Neural progenitor cell (in vitro differentiated cells): Measurements from ENCODE around the gene LMF1. TPM values are rescaled to one million over a fixed set of nuclear protein-coding genes. Genes with fewer than 3 reads are reported as not detected.

Experiments used
- DNase-seq: peaks from one replicate; pipeline ENCODE4 v3.0.0-alpha.2; 2016; ENCODE audit warnings: low spot score
- H2AFZ ChIP-seq: fragments of 200-600 bp; sonication (generic); replicated peaks from 2 replicates; pipeline ENCODE4 v1.6.1; 2016; ENCODE audit warnings: antibody characterized with exemption
- H3F3A ChIP-seq: fragments of 200-600 bp; sonication (generic); 2 replicates; pipeline ENCODE4 v1.6.1; 2016; ENCODE audit warnings: antibody characterized with exemption, low read depth
- H3K27ac ChIP-seq: fragments of 200-600 bp; sonication (generic); 2 replicates; pipeline ENCODE4 v1.5.1; 2016; ENCODE audit warnings: mild to moderate bottlenecking
- H3K27me3 ChIP-seq: fragments of 200-600 bp; sonication (generic); 2 replicates; pipeline ENCODE4 v1.6.1; 2016; ENCODE audit warnings: mild to moderate bottlenecking, moderate library complexity
- H3K36me3 ChIP-seq: fragments of 200-600 bp; sonication (generic); 2 replicates; pipeline ENCODE4 v1.5.1; 2016
- H3K4me1 ChIP-seq: fragments of 200-600 bp; sonication (generic); 2 replicates; pipeline ENCODE4 v1.6.1; 2016; ENCODE audit warnings: mixed run types
- H3K4me2 ChIP-seq: fragments of 200-600 bp; sonication (generic); 2 replicates; pipeline ENCODE4 v1.6.1; 2016
- H3K4me3 ChIP-seq: fragments of 200-600 bp; sonication (generic); 2 replicates; pipeline ENCODE4 v1.5.1; 2016
- H3K79me2 ChIP-seq: fragments of 200-600 bp; sonication (generic); 2 replicates; pipeline ENCODE4 v1.6.1; 2016; ENCODE audit warnings: low read depth
- H3K9ac ChIP-seq: fragments of 200-600 bp; sonication (generic); 2 replicates; pipeline ENCODE4 v1.6.1; 2016
- H3K9me3 ChIP-seq: fragments of 200-600 bp; sonication (generic); 2 replicates; pipeline ENCODE4 v1.5.1; 2016; ENCODE audit warnings: low read depth
- H4K20me1 ChIP-seq: fragments of 200-600 bp; sonication (generic); 2 replicates; pipeline ENCODE4 v1.6.1; 2016; ENCODE audit warnings: low read depth
- H3K27ac Mint-ChIP-seq: 3 replicates; pipeline ENCODE4 v1.8.0; 2021; ENCODE audit warnings: mixed read lengths
- H3K27me3 Mint-ChIP-seq: 2 replicates; pipeline ENCODE4 v1.8.0; 2022; ENCODE audit warnings: low read depth, mild to moderate bottlenecking, inconsistent platforms, moderate library complexity, mixed read lengths; ENCODE audit not compliant: insufficient read depth
- H3K36me3 Mint-ChIP-seq: 3 replicates; pipeline ENCODE4 v1.8.0; 2021; ENCODE audit warnings: mixed read lengths
- H3K4me1 Mint-ChIP-seq: 3 replicates; pipeline ENCODE4 v1.8.0; 2021; ENCODE audit warnings: mixed read lengths
- H3K4me3 Mint-ChIP-seq: 3 replicates; pipeline ENCODE4 v1.8.0; 2021; ENCODE audit warnings: mild to moderate bottlenecking, moderate library complexity, mixed read lengths
- H3K9me3 Mint-ChIP-seq: 3 replicates; pipeline ENCODE4 v1.8.0; 2020; ENCODE audit warnings: mixed read lengths
- CTCF ChIP-seq: fragments of 200-600 bp; sonication (generic); IDR thresholded peaks from 2 replicates; pipeline ENCODE4 v1.5.1; 2017; ENCODE audit warnings: antibody characterized with exemption, mild to moderate bottlenecking
- EZH2 ChIP-seq: fragments of 200-600 bp; sonication (generic); IDR thresholded peaks from 2 replicates; pipeline ENCODE4 v1.6.1; 2017; ENCODE audit warnings: antibody characterized with exemption, mild to moderate bottlenecking, moderate library complexity
- EZH2phosphoT487 ChIP-seq: fragments of 200-600 bp; sonication (generic); IDR thresholded peaks from 2 replicates; pipeline ENCODE4 v1.6.1; 2017; ENCODE audit warnings: antibody characterized with exemption
- total RNA-seq: library from RNA; depleted of rRNA; stranded (reverse); fragments of >200 nt; gene quantifications from 2 replicates; pipeline ENCODE4 v1.2.3, GENCODE V29; 2015; ENCODE audit warnings: low replicate concordance

The LMF1 gene
- total RNA-seq, 1 donor from 2014 or later, result 3.4 TPM

- Mint-ChIP-seq H3K36me3 (peaks cover 8% of the 10 kb centered on the region), H3K4me3 (no peak overlapping the region), H3K4me1 (peaks cover 9% of the 10 kb centered on the region), H3K27me3 (peaks cover under 1% of the 10 kb centered on the region), H3K27ac (no peak overlapping the region), H3K9me3 (no peaks in the 10 kb centered on the region)
- H2AFZ ChIP-seq, result no peak overlapping the region
- no peaks in the 10 kb centered on the region for H3K36me3 ChIP-seq
- no peaks in the 10 kb centered on the region for H3K79me2 ChIP-seq
- no peaks in the 10 kb centered on the region for H3K4me1 ChIP-seq
- no peak overlapping the region for H3K9ac ChIP-seq
- H3K4me3 ChIP-seq, result no peak overlapping the region
- H3K9me3 ChIP-seq, result no peaks in the 10 kb centered on the region
- TF ChIP-seq EZH2 (no peak), EZH2phosphoT487 (no peak), CTCF (no peak)
- H4K20me1 ChIP-seq, result no peaks in the 10 kb centered on the region
- no peak for DNase-seq
- H3F3A ChIP-seq, result no peaks in the 10 kb centered on the region
- no peak overlapping the region for H3K27ac ChIP-seq
- no peaks in the 10 kb centered on the region for H3K27me3 ChIP-seq
- H3K4me2 ChIP-seq, result no peak overlapping the region
Measured at GRCh38 chr16:873243-873661, 97.5 kb downstream of the LMF1 start.

DNA sequence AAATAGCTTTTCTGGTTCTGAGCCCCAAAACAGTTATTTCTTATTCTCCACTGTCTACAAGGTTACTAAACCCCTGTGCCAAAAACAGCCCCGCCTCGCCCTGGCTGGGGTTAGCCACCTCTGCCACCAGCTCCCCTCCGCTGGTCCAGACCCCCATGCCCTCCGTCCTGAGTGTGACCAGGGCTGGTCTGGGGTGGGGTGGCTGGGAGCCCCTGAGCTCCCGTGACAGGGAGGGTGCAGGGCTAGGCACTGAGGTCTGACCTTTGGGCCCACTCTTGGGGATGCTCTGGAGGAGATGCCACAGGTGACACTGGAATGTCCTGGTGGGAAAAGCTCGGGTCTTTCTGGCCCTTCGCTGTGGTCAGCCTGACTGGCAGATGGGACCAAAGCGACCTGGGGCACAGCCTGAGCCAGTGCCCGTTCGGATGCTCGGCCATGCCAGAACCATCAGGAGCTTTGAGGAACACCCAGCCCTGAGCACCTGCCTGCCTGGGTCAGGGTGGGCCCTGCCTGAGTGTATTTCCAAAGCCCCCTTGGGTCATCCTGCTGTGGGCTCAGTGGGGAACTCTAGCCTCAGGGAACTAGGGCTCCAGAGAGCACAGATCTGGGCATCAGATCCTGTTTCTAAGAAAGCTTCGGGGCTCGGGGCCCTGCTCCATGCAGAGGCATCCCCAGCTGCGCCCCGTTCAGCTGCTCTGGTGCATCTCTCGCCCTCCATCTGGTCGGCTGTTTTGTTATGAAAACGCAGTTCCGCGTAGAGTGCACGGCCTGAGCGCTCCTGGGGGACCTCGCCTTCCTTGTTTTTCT lies 98.1 kb downstream of the LMF1 start:
- no peak overlapping the region for H3K27ac Mint-ChIP-seq
- no peak overlapping the region for H3K4me3 Mint-ChIP-seq
- Histone ChIP-seq H3K27ac (no peak overlapping the region), H4K20me1 (no peaks in the 10 kb centered on the region), H3K4me2 (no peak overlapping the region), H2AFZ (no peak overlapping the region), H3K79me2 (no peaks in the 10 kb centered on the region), H3K4me3 (no peak overlapping the region), H3K4me1 (no peaks in the 10 kb centered on the region), H3F3A (no peaks in the 10 kb centered on the region), H3K36me3 (no peaks in the 10 kb centered on the region), H3K9me3 (no peaks in the 10 kb centered on the region), H3K9ac (no peak overlapping the region), H3K27me3 (no peaks in the 10 kb centered on the region)
- H3K4me1 Mint-ChIP-seq, result peaks cover 9% of the 10 kb centered on the region
- H3K36me3 Mint-ChIP-seq, result peaks cover 8% of the 10 kb centered on the region
- TF ChIP-seq EZH2 (no peak), CTCF (no peak), EZH2phosphoT487 (no peak)
- no peaks in the 10 kb centered on the region for H3K9me3 Mint-ChIP-seq
- DNase-seq, result no peak
- H3K27me3 Mint-ChIP-seq, result peaks cover 2% of the 10 kb centered on the region

GRCh38 chr16:871562-872345 lies 99.0 kb downstream of the LMF1 start:
- TF ChIP-seq EZH2phosphoT487, result no peak
- no peak for TF ChIP-seq CTCF
- TF ChIP-seq EZH2, result no peak
- H3K4me1 Mint-ChIP-seq, result peaks cover 4% of the 10 kb centered on the region
- no peak for DNase-seq
- no peaks in the 10 kb centered on the region for H3K9me3 Mint-ChIP-seq
- Histone ChIP-seq H3F3A (no peaks in the 10 kb centered on the region), H3K36me3 (no peaks in the 10 kb centered on the region), H3K4me3 (no peak overlapping the region), H3K27me3 (no peaks in the 10 kb centered on the region), H2AFZ (no peak overlapping the region), H3K4me2 (no peak overlapping the region), H3K4me1 (no peaks in the 10 kb centered on the region), H3K27ac (no peak overlapping the region), H3K9me3 (no peaks in the 10 kb centered on the region), H3K79me2 (no peaks in the 10 kb centered on the region), H4K20me1 (no peaks in the 10 kb centered on the region), H3K9ac (no peak overlapping the region)
- no peak overlapping the region for H3K4me3 Mint-ChIP-seq
- peaks cover 2% of the 10 kb centered on the region for H3K27me3 Mint-ChIP-seq
- peaks cover 8% of the 10 kb centered on the region for H3K36me3 Mint-ChIP-seq
- H3K27ac Mint-ChIP-seq, result no peak overlapping the region
